Erythroblast (primary cell): ENCODE measurements around the gene PSMC1.

Experiments
- GATA1 ChIP-seq: IDR thresholded peaks from 2 replicates; pipeline ENCODE4 v1.6.1; 2011; ENCODE audit warnings: low read depth, mild to moderate bottlenecking, control low read depth, low read length, moderate library complexity
- POLR2A ChIP-seq: IDR thresholded peaks from 2 replicates; pipeline ENCODE4 v1.6.1; 2011; ENCODE audit warnings: mild to moderate bottlenecking, low read length

DNA sequence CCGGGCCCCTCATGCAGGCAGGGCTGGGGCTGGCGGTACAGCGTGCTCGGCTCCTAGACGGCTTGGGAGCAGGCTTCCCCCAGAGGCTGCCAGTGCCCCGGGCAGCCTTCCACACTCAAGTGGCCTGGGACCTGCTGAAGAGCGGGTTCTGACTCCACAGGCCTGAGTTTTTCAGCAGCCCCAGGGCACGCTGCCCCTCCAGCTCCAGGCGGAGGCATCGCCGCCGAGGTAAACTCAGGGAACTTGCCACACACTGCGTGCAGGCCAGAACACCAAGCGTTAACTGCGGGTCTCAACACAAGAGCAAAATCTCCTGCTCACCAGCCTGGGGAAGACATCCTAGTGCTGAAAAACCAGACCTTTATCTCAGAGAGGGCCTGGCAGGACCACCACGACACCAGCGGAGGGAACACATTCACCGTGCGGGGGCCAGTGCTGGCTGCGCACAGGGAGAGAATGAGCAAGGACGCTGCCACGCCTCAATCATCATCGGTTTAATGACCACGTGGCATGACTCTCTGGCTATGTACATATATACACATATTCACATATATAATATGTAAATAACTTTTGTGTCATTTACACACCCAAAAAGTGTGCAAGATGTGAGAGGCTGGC lies 21.3 kb downstream of the PSMC1 start:
- TF ChIP-seq POLR2A (no peak), GATA1 (no peak)
